Fibroblast of the aortic adventitia (primary cell): ENCODE measurements around the gene CCDC28A. TPM values are rescaled to one million over a fixed set of nuclear protein-coding genes. Genes with fewer than 3 reads are reported as not detected.
A peak's percentile ranks its signal among the peaks of the same experiment; 100 is the strongest.

Source experiments
- DNase-seq: peaks from one replicate; pipeline ENCODE4 v3.0.0-alpha.2; 2010; ENCODE audit warnings: low read depth
- H3K4me3 ChIP-seq: 2 replicates; pipeline ENCODE4 v1.5.1; 2011; ENCODE audit warnings: low read depth, mild to moderate bottlenecking, control low read depth, low read length, moderate library complexity
- total RNA-seq: library from RNA; depleted of rRNA; stranded (reverse); fragments of >200 nt; gene quantifications from 2 replicates; pipeline ENCODE4 v1.2.3, GENCODE V29; 2012; ENCODE audit warnings: low replicate concordance
- TF ChIP-seq, protein P1 (sequence below): IDR thresholded peaks from 2 replicates; pipeline ENCODE4 v1.5.1; 2011; ENCODE audit warnings: mild to moderate bottlenecking, low read length, control low read depth, inconsistent platforms; ENCODE audit not compliant: insufficient read depth

Gene CCDC28A
- total RNA-seq, 1 donor = 11.7 TPM

DNA sequence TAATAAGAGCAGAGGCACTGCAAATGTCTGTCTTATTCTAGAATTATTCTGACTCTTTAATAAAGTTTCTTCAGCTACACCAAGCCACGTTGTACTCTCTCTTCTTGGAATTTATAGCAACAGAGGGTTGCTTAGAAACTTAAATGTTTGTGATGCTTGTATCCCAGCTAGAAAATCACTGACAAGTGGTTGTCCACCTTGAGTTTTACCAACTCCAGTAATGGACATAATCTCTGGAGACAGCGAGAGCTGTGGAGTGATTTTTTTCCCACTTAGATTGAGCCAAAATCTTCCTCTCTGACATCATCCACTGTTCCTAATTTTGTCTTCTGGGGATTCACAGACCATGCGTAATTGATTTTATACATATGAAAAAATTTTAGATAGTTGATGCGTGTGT is 30.3 kb downstream of the CCDC28A start:
- TF ChIP-seq, protein P1, sequence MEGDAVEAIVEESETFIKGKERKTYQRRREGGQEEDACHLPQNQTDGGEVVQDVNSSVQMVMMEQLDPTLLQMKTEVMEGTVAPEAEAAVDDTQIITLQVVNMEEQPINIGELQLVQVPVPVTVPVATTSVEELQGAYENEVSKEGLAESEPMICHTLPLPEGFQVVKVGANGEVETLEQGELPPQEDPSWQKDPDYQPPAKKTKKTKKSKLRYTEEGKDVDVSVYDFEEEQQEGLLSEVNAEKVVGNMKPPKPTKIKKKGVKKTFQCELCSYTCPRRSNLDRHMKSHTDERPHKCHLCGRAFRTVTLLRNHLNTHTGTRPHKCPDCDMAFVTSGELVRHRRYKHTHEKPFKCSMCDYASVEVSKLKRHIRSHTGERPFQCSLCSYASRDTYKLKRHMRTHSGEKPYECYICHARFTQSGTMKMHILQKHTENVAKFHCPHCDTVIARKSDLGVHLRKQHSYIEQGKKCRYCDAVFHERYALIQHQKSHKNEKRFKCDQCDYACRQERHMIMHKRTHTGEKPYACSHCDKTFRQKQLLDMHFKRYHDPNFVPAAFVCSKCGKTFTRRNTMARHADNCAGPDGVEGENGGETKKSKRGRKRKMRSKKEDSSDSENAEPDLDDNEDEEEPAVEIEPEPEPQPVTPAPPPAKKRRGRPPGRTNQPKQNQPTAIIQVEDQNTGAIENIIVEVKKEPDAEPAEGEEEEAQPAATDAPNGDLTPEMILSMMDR = no peak
- peak; percentile 20 for DNase-seq
- H3K4me3 ChIP-seq = no peak overlapping the region

DNA sequence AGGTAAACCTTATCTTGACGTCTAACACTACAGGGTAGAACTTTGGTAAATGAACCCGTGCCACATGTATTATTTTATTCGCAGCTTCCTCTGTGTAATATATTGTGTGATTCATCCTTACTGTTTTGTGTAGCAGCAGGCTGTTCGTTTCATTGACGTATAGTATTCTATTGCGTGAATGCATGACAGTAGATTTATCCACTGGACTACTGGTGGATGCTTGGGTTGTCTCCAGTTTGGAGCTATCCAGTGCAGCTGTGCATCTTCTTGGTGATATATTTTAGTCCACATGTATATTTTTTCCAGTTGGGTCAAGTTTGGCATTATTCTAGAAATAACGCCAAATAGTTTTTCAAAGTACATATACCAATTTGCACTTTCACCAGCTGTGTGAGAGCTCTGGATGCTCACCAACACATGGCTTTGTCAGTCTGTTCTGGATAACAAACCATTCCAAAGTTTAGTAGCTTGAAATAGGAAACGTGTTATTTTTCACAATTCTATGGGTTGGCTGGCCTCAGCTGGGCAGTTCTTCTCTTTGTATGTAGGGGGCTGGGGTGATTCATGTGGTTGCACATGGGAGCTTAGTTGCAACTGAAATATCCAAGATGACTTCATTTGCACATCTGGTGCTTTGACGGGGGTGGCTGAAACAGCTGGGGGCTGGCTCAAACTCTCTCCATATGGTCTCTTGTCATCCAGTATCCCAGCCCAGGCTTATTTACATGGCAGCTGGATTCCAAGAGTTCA is 31.6 kb downstream of the CCDC28A start:
- TF ChIP-seq, protein P1 = no peak
- DNase-seq = peak; percentile 41
- H3K4me3 ChIP-seq = no peak overlapping the region

DNA sequence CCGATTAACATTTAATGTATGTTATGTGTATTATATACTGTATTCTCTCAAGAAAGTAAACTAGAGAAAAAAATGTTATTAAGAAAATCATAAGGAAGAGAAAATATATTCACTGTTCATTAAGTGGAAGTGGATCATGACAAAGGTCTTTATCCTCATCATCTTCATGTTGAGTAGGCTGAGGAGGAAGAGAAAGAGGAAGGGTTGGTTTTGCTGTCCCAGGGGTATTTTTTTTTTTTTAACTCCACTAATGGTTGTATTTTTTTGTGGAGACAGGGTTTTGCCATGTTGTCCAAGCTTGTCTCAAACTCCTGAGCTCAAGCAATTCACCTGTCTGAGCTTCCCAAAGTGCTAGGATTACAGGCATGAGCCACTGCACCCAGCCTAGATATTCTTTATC is 33.3 kb downstream of the CCDC28A start:
- H3K4me3 ChIP-seq = no peak overlapping the region
- TF ChIP-seq, protein P1 = no peak
- DNase-seq = no peak

DNA sequence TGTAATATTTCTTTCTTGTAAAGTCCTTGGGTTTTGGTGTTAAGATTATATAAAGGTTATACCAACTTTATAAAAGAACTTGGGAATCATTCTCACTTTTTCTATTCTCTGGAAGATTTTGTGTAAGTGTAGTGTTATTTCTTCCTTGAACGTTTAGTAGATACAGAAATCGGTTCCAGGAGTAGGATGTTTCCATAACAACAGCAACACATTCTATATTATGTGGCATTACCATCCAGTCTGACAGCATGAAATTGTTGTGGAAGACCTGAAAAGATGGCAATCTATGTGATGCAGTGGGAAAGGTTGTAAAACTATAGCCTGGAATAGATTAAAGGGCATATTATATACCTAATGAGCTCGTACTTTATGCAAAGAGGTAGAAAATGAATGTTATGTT is 36.1 kb downstream of the CCDC28A start:
- TF ChIP-seq, protein P1 = no peak
- DNase-seq = no peak
- H3K4me3 ChIP-seq = no peak overlapping the region

DNA sequence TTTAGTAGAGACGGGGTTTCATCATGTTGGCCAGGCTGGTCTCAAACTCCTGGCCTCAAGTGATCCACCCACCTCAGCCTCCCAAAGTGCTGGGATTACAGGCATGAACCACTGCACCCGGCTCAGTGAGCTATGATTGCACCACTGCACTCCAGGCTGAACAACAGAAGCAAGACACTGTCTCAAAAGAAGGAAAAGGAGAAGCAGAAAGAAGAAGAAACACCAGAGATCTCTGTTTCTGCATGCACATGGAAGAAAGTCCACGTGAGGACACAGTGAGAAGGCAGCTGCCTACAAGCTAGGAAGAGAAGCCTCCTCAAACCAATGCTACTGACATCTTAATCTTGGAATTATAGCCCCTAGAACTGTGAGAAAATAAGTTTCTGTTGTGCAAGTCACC is 38.3 kb downstream of the CCDC28A start:
- TF ChIP-seq, protein P1 = no peak
- H3K4me3 ChIP-seq = no peak overlapping the region
- DNase-seq = no peak

DNA sequence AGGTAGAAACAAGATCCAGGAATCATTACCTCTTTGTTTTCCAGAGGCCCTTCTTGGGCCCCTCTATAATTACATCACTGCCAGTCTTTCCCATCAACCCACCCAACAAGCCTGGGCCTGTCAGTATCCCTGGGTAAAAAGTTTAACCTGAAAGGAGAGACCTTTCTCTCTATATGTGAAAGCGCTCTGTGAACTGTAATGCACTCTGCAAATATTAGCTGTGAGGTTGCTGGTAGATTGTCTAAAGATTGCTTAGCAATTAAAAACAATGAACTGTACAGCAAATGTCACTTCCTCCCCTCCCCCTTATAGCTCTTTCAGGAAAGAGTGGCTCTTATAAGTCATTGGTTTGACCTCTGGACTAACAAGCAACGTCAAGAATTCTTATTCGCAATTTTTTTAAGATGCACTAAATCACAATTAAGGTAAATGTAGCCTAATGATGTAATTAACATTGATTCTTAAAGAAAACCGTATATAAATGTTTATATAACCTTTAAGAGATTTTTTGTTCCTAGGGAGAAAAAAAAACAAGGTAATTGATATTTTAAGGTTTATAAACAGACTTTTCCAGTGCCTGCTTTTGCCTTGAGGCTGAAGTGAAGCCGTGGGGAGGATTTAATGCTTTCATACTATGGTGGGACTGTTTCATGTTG is 40.7 kb downstream of the CCDC28A start:
- TF ChIP-seq, protein P1 = no peak
- no peak overlapping the region for H3K4me3 ChIP-seq

DNA sequence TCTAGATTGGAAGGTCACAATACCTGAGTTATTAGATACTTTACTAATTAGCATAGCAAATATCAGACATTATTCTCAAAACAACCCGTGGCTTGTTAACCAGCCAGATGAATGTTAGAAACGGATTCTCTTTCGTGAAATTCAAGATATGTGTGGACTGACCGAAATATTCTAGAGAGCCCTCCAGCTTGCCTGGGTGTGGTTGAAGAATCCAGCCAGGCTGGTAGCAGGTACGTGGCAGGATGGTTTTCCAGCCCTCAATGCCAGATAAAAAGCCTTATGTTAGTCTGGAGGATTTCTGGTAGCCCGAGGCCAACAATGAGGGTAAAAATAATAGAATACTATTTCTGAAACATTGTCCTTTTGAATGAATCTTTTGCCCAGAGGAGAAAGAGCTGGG is 41.7 kb downstream of the CCDC28A start:
- H3K4me3 ChIP-seq = no peak overlapping the region
- DNase-seq = no peak
- TF ChIP-seq, protein P1 = no peak

More for the DNA sequence above, 40.7 kb downstream of the CCDC28A start:
- DNase-seq = no peak
